SH-SY5Y (cell line): Measurements from ENCODE around the gene NCOA5.

ENCODE experiments used
- GATA2 ChIP-seq: IDR thresholded peaks from 2 replicates; pipeline ENCODE4 v1.6.1; 2011; ENCODE audit warnings: mild to moderate bottlenecking, low read depth, low read length
- GATA3 ChIP-seq: IDR thresholded peaks from 2 replicates; pipeline ENCODE4 v1.6.1; 2011; ENCODE audit warnings: low read depth, mild to moderate bottlenecking, low read length, moderate library complexity

- TF ChIP-seq GATA2 (no peak), GATA3 (no peak)
Observed at GRCh38 chr20:46049815-46050214, 39.9 kb downstream of the NCOA5 start.
